Hepatocyte (in vitro differentiated cells): ENCODE measurements around the gene SMTNL1. TPM values are rescaled to one million over a fixed set of nuclear protein-coding genes. Genes with fewer than 3 reads are reported as not detected.
A peak's percentile ranks its signal among the peaks of the same experiment; 100 is the strongest.
"Not testable (repeated sequence)": the region's sequence is repeated elsewhere in the genome, so short reads cannot be mapped to it uniquely, and the experiment has no call there.

Experiments
- DNase-seq: peaks from one replicate; pipeline ENCODE4 v3.0.0-alpha.2; 2016; ENCODE audit warnings: low spot score
- H2AFZ ChIP-seq: fragments of 200-600 bp; sonication (generic); 2 replicates; pipeline ENCODE4 v1.6.0; 2016; ENCODE audit warnings: antibody characterized with exemption, mild to moderate bottlenecking
- H3K27ac ChIP-seq: fragments of 200-600 bp; sonication (generic); 2 replicates; pipeline ENCODE4 v1.5.1; 2016; ENCODE audit warnings: mild to moderate bottlenecking
- H3K27me3 ChIP-seq: fragments of 200-600 bp; sonication (generic); 2 replicates; pipeline ENCODE4 v1.6.1; 2016
- H3K36me3 ChIP-seq: fragments of 200-600 bp; sonication (generic); replicated peaks from 2 replicates; pipeline ENCODE4 v1.5.1; 2016; ENCODE audit warnings: low read depth; ENCODE audit not compliant: insufficient read depth
- H3K4me1 ChIP-seq: fragments of 200-600 bp; sonication (generic); 2 replicates; pipeline ENCODE4 v1.5.1; 2016; ENCODE audit warnings: mild to moderate bottlenecking, moderate library complexity; ENCODE audit not compliant: insufficient read depth
- H3K4me2 ChIP-seq: fragments of 200-600 bp; sonication (generic); 2 replicates; pipeline ENCODE4 v1.6.0; 2016
- H3K4me3 ChIP-seq: fragments of 200-600 bp; sonication (generic); 2 replicates; pipeline ENCODE4 v1.5.1; 2016; ENCODE audit warnings: mild to moderate bottlenecking
- H3K79me2 ChIP-seq: fragments of 200-600 bp; sonication (generic); 2 replicates; pipeline ENCODE4 v1.6.0; 2017; ENCODE audit warnings: mild to moderate bottlenecking
- H3K9me2 ChIP-seq: fragments of 200-600 bp; sonication (generic); replicated peaks from 2 replicates; pipeline ENCODE4 v1.6.0; 2017; ENCODE audit warnings: mild to moderate bottlenecking; ENCODE audit not compliant: insufficient read depth
- H3K9me3 ChIP-seq: fragments of 200-600 bp; sonication (generic); 2 replicates; pipeline ENCODE4 v1.5.1; 2016; ENCODE audit warnings: low read depth, mild to moderate bottlenecking
- H4K20me1 ChIP-seq: fragments of 200-600 bp; sonication (generic); 2 replicates; pipeline ENCODE4 v1.6.0; 2016; ENCODE audit warnings: mild to moderate bottlenecking; ENCODE audit not compliant: insufficient read depth, poor library complexity, severe bottlenecking
- CTCF ChIP-seq: fragments of 200-600 bp; sonication (generic); IDR thresholded peaks from 2 replicates; pipeline ENCODE4 v1.5.1; 2016; ENCODE audit warnings: antibody characterized with exemption, mild to moderate bottlenecking; ENCODE audit not compliant: poor library complexity
- EZH2 ChIP-seq: fragments of 200-600 bp; sonication (generic); IDR thresholded peaks from 2 replicates; pipeline ENCODE4 v1.6.1; 2016; ENCODE audit warnings: antibody characterized with exemption, mild to moderate bottlenecking, borderline replicate concordance
- EZH2phosphoT487 ChIP-seq: fragments of 200-600 bp; sonication (generic); IDR thresholded peaks from one replicate; pipeline ENCODE4 v1.6.1; 2018; ENCODE audit warnings: antibody characterized with exemption, mild to moderate bottlenecking, low read depth, moderate library complexity; ENCODE audit not compliant: unreplicated experiment, severe bottlenecking
- WGBS: methylation state at CpG from one replicate; pipeline ENCODE4 v1.1.6; 2016; ENCODE audit warnings: low lambda C conversion rate; ENCODE audit errors: missing lambda C conversion rate; 5-methylcytosine and 5-hydroxymethylcytosine counted together
- polyA plus RNA-seq: library from polyadenylated mRNA; unstranded; fragments of >200 nt; fragmentation: Nextera tagmentation; extraction: Ambion mirVana; gene quantifications from 2 replicates; pipeline ENCODE4 v1.2.1, GENCODE V29; 2016
- total RNA-seq: library from RNA; depleted of rRNA; stranded (reverse); fragments of >200 nt; gene quantifications from 2 replicates; pipeline ENCODE4 v1.2.3, GENCODE V29; 2014

The SMTNL1 gene
- total and polyA plus RNA-seq, 2 experiments from 2014 or later, result not detected

- Histone ChIP-seq H3K27me3 (no peaks in the 10 kb centered on the region), H3K79me2 (peaks cover 14% of the 10 kb centered on the region), H2AFZ (peak within 1 kb of the TSS; percentile 67), H3K27ac (peak within 1 kb of the TSS; percentile 74), H3K36me3 (no peaks in the 10 kb centered on the region), H3K9me2 (no peaks in the 10 kb centered on the region), H3K9me3 (no peaks in the 10 kb centered on the region), H4K20me1 (no peaks in the 10 kb centered on the region), H3K4me1 (no peaks in the 10 kb centered on the region), H3K4me2 (peak within 1 kb of the TSS; percentile 80), H3K4me3 (peak within 1 kb of the TSS; percentile 48)
- WGBS, result 1% methylated on average over 49 of the region's 49 CpGs
- DNase-seq, result peak; percentile 97
- TF ChIP-seq EZH2 (no peak), EZH2phosphoT487 (no peak), CTCF (no peak)
Observed at GRCh38 chr11:57530596-57531507, 6.5 kb upstream of the SMTNL1 start, which contains the start of gene TIMM10. Gene TIMM10, minus strand, starts transcription at chr11:57530754. Its CDS starts 565 bp downstream, at chr11:57530189.

DNA sequence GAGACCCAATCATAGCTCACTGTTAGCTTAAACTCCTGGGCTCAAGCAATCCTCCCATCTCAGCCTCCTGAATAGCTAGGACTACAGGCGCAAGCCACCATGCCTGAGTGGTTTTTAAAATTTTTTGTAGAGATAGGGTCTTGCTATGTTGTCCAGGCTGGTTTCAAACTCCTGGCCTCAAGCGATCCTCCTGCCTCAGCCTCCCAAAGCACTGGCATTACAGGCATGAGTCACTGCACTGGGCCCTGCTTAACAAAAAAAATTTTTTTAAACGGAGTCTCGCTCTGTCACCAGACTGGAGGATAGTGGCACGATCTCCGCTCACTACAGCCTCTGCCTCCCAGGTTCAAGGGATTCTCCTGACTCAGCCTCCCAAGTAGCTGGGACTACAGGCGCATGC, 2.9 kb upstream of the SMTNL1 start:
- H3K36me3 ChIP-seq, H4K20me1 ChIP-seq, H3K9me3 ChIP-seq, H3K4me2 ChIP-seq, H3K4me3 ChIP-seq, H3K9me2 ChIP-seq, H3K27me3 ChIP-seq, H3K27ac ChIP-seq, H2AFZ ChIP-seq, H3K4me1 ChIP-seq, H3K79me2 ChIP-seq, DNase-seq: not testable (repeated sequence)
- WGBS, result 91% methylated on average over 7 of the region's 7 CpGs

- 78% methylated on average over 1 of the region's 1 CpG for WGBS
- no peaks in the 10 kb centered on the region for H4K20me1 ChIP-seq
- no peaks in the 10 kb centered on the region for H3K27me3 ChIP-seq
- no peaks in the 10 kb centered on the region for H3K79me2 ChIP-seq
- H3K36me3 ChIP-seq, result no peaks in the 10 kb centered on the region
- DNase-seq, result no peak
- no peak for TF ChIP-seq EZH2phosphoT487
- no peak for TF ChIP-seq CTCF
- TF ChIP-seq EZH2, result no peak
- no peaks in the 10 kb centered on the region for H3K9me3 ChIP-seq
- H3K4me1 ChIP-seq, result no peaks in the 10 kb centered on the region
- no peaks in the 10 kb centered on the region for H3K9me2 ChIP-seq
- H3K27ac ChIP-seq, result no peak overlapping the region
- H2AFZ ChIP-seq, result no peak overlapping the region
- no peak overlapping the region for H3K4me3 ChIP-seq
- H3K4me2 ChIP-seq, result no peak overlapping the region
Observed at GRCh38 chr11:57539342-57539741, 1.9 kb downstream of the SMTNL1 start.

- Histone ChIP-seq H3K79me2 (no peaks in the 10 kb centered on the region), H3K4me1 (no peaks in the 10 kb centered on the region), H2AFZ (no peak overlapping the region), H3K36me3 (no peaks in the 10 kb centered on the region), H3K27me3 (no peaks in the 10 kb centered on the region), H3K9me3 (no peaks in the 10 kb centered on the region), H3K27ac (no peak overlapping the region), H3K9me2 (no peaks in the 10 kb centered on the region), H3K4me3 (no peak overlapping the region), H3K4me2 (no peak overlapping the region), H4K20me1 (no peaks in the 10 kb centered on the region)
- TF ChIP-seq EZH2phosphoT487 (no peak), EZH2 (no peak), CTCF (no peak)
- no peak for DNase-seq
- 93% methylated on average over 5 of the region's 5 CpGs for WGBS
Observed at GRCh38 chr11:57541169-57541568, 3.8 kb downstream of the SMTNL1 start.
